ENCODE measurements around the gene HSBP1L1. TPM values are rescaled to one million over a fixed set of nuclear protein-coding genes. Genes with fewer than 3 reads are reported as not detected.

Gene HSBP1L1
- polyA plus RNA-seq, 1 of the 3 experiments (the other 2 are of a cell fraction): 7.4 TPM

GRCh38 chr18:79945118-79946042 is 19.1 kb upstream of the HSBP1L1 start:
- H4K20me1 ChIP-seq (ENCODE audit: insufficient read depth): peaks cover 25% of the 10 kb centered on the region; the same call in 1 of the 2 replicates
- H3K9me3 ChIP-seq: no peaks in the 10 kb centered on the region
- H3K36me3 ChIP-seq (replicated peaks in 1 of 2; ENCODE audit: control insufficient read depth in 1 of 2, insufficient read depth in 2 of 2, low read length in 1 of 2): peaks cover 4 to 8% of the 10 kb centered on the region in 2 experiments
- peaks cover 2 to 8% of the 10 kb centered on the region in 2 experiments; a peak in 1 of 4 replicates for H3K4me1 ChIP-seq (ENCODE audit: control insufficient read depth in 1 of 2, insufficient read depth in 2 of 2, low read depth in 1 of 2, low read length in 1 of 2)
- no peaks in the 10 kb centered on the region for H3K27me3 ChIP-seq (ENCODE audit: insufficient read depth)
- ChIA-PET CTCF (interaction anchor here (0.7 kb wide), 1 partner anchor 54 kb away, joined by 3 read pairs; no protein-coding TSS in a partner anchor), POLR2A (no interaction called here)
- no peak overlapping the region for H3K4me3 ChIP-seq (ENCODE audit: low read depth in 2 of 2, low read length in 1 of 2)
- 93% methylated on average over 10 of the region's 17 CpGs for WGBS (ENCODE audit: low lambda C conversion rate)
- TF ChIP-seq PBX3 (IDR thresholded peaks at IDR 0.05) (no peak), FOXM1 (IDR thresholded peaks at IDR 0.05; ENCODE audit: low read depth) (no peak), FOSL2 (IDR thresholded peaks at IDR 0.05; ENCODE audit: borderline replicate concordance, low read depth) (no peak)
- TF ChIP-seq, protein P1, sequence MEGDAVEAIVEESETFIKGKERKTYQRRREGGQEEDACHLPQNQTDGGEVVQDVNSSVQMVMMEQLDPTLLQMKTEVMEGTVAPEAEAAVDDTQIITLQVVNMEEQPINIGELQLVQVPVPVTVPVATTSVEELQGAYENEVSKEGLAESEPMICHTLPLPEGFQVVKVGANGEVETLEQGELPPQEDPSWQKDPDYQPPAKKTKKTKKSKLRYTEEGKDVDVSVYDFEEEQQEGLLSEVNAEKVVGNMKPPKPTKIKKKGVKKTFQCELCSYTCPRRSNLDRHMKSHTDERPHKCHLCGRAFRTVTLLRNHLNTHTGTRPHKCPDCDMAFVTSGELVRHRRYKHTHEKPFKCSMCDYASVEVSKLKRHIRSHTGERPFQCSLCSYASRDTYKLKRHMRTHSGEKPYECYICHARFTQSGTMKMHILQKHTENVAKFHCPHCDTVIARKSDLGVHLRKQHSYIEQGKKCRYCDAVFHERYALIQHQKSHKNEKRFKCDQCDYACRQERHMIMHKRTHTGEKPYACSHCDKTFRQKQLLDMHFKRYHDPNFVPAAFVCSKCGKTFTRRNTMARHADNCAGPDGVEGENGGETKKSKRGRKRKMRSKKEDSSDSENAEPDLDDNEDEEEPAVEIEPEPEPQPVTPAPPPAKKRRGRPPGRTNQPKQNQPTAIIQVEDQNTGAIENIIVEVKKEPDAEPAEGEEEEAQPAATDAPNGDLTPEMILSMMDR (IDR thresholded peaks at IDR 0.05): no peak
- no peak overlapping the region for H3K27ac ChIP-seq (ENCODE audit: low read depth in 2 of 2, low read length in 1 of 2)
- H2AFZ ChIP-seq (ENCODE audit: low read depth): no peak overlapping the region
- peaks cover 39% of the 10 kb centered on the region for H3K79me2 ChIP-seq (ENCODE audit: insufficient read depth)
- H3F3A ChIP-seq (replicated peaks; ENCODE audit: insufficient read depth): no peaks in the 10 kb centered on the region
- no peak overlapping the region for H3K4me2 ChIP-seq
- no peak overlapping the region for H3K9ac ChIP-seq
- no peak for DNase-seq
- no peaks in the 10 kb centered on the region for H3K9me2 ChIP-seq

DNA sequence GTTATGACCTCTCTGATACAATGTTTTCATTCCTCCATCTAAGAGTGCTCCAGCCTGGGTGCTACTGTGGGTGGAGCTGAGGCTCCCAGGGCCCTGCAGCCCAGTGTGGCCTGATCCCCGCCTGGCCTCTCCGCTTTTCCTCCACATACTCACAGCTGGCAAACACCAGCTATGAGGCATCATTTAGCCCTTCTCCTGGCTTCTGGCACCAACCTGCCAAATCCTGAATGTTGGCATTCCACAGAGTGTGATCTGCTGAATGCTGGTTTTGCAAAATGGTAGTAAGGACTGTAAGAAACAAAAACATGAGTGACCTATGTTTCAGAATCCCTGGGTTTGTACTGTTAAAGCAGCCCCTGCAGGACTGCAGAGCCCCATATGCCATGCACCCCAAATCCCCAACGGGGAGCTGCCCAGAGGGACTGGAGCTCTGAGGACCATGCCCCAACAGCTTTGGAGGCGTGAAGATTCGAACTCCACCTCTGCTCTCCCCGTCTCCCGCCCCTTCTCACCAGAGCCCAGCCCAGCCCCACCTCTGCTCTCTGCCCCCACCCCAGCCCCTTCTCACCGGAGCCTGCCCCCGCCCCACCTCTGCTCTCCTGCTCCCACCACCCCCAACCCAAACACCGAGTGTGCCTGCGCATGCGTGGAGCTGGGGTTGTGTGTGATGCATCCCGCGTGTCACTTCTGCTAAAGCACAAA is 17.2 kb upstream of the HSBP1L1 start:
- Histone ChIP-seq H3K36me3 (replicated peaks in 1 of 2; ENCODE audit: control insufficient read depth in 1 of 2, insufficient read depth in 2 of 2, low read length in 1 of 2) (peaks cover 3 to 6% of the 10 kb centered on the region in 2 experiments), H3K9me2 (no peaks in the 10 kb centered on the region), H4K20me1 (ENCODE audit: insufficient read depth) (peaks cover 26% of the 10 kb centered on the region; the same call in 1 of the 2 replicates), H2AFZ (ENCODE audit: low read depth) (no peak overlapping the region), H3K4me1 (ENCODE audit: control insufficient read depth in 1 of 2, insufficient read depth in 2 of 2, low read depth in 1 of 2, low read length in 1 of 2) (peaks cover 4 to 9% of the 10 kb centered on the region in 2 experiments; a peak in 1 of 4 replicates), H3K27me3 (ENCODE audit: insufficient read depth) (no peaks in the 10 kb centered on the region), H3K9me3 (no peaks in the 10 kb centered on the region), H3K4me2 (no peak overlapping the region), H3K27ac (ENCODE audit: low read depth in 2 of 2, low read length in 1 of 2) (no peak overlapping the region), H3K9ac (no peak overlapping the region), H3F3A (replicated peaks; ENCODE audit: insufficient read depth) (no peaks in the 10 kb centered on the region), H3K4me3 (ENCODE audit: low read depth in 2 of 2, low read length in 1 of 2) (no peak overlapping the region), H3K79me2 (ENCODE audit: insufficient read depth) (peaks cover 40% of the 10 kb centered on the region)
- POLR2A ChIA-PET: no interaction called here
- WGBS (ENCODE audit: low lambda C conversion rate): 95% methylated on average over 13 of the region's 14 CpGs
- CTCF ChIA-PET: no interaction called here
- DNase-seq: no peak
- TF ChIP-seq JUND (IDR thresholded peaks at IDR 0.05) (no peak), RXRA (IDR thresholded peaks at IDR 0.05; ENCODE audit: borderline replicate concordance, low read depth) (no peak), POLR2AphosphoS5 (IDR thresholded peaks at IDR 0.05; ENCODE audit: low read depth, low read length) (no peak), RCOR1 (IDR thresholded peaks at IDR 0.05; ENCODE audit: low read length) (no peak), REST (IDR thresholded peaks at IDR 0.05; ENCODE audit: low read depth, low read length) (no peak), FOSL2 (IDR thresholded peaks at IDR 0.05; ENCODE audit: borderline replicate concordance, low read depth) (no peak), FOXM1 (IDR thresholded peaks at IDR 0.05; ENCODE audit: low read depth) (no peak), IRF3 (IDR thresholded peaks at IDR 0.05; ENCODE audit: low read depth, low read length) (no peak), EP300 (IDR thresholded peaks at IDR 0.05; ENCODE audit: borderline replicate concordance in 1 of 2, low read depth in 1 of 2, low read length in 1 of 2) (no peak), GATA2 (CRISPR knock-in tag; IDR thresholded peaks at IDR 0.05) (no peak), CHD2 (IDR thresholded peaks at IDR 0.05; ENCODE audit: low read length, partially characterized antibody) (no peak)
- TF ChIP-seq, protein P1 (IDR thresholded peaks at IDR 0.05): no peak
